Cardiac fibroblast (primary cell): Measurements from ENCODE around the gene LITAF.

Source experiments
- DNase-seq, 2 donors: peaks; one replicate each; pipeline versions ENCODE4 v3.0.0 to v3.0.0-alpha.2; 2010; ENCODE audit warnings: low read depth in 2 of 2
- H3K4me3 ChIP-seq, 2 donors: replicated peaks in 1 of 2; 1 replicate in 1 of 2; 2 replicates in 1 of 2; pipeline ENCODE4 v1.5.1; 2011; ENCODE audit warnings: low read depth in 2 of 2, low read length in 2 of 2, mild to moderate bottlenecking in 2 of 2, moderate library complexity in 1 of 2
- CTCF ChIP-seq: IDR thresholded peaks from one replicate; pipeline ENCODE4 v1.5.1; 2011; ENCODE audit warnings: low read depth, mild to moderate bottlenecking, low read length, inconsistent platforms

LITAF gene

GRCh38 chr16:11621539-11621919 lies 34.8 kb upstream of the LITAF start:
- TF ChIP-seq CTCF, result no peak
- DNase-seq, result no peak
- H3K4me3 ChIP-seq, result no peak overlapping the region

DNA sequence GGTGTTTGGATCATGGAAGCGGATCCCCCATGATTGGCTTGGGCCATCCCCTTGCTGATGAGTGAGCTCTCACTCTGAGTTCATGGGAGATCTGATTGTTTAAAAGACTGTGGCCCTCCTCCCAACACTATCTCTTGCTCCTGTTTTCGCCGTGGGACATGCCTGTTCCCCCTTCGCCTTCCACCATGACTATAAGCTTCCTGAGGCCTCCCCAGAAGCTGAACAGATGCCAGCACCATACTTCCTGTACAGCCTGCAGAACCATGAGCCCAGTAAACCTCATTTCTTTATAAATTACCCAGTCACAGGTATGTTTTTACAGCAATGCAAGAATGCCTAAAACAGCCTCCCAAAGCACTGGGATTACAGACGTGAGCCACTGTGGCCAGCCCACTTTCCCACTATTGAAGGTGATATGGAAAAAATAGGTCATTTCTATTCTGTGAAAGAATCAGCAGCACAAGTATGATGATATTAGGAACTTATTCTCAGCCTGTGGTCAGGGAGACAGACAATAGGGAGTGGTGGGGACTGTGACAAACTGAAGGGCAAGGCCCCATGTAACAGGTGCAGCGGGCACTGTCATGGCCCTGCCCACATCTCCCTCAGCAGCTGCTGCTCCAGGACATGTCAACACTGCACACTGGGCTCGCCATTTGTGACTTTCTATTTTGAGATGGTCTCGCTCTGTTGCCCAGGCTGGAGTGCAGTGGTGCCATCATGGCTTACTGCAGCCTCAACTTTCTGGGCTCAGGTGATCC lies 33.7 kb upstream of the LITAF start:
- no peak for DNase-seq
- TF ChIP-seq CTCF, result no peak
- no peak overlapping the region for H3K4me3 ChIP-seq

GRCh38 chr16:11619327-11619851 lies 32.7 kb upstream of the LITAF start:
- no peak overlapping the region for H3K4me3 ChIP-seq
- TF ChIP-seq CTCF, result no peak
- no peak for DNase-seq

- DNase-seq, result no peak
- no peak overlapping the region for H3K4me3 ChIP-seq
- no peak for TF ChIP-seq CTCF
These were observed 31.5 kb upstream of the LITAF start for GRCh38 chr16:11618107-11618717.

DNA sequence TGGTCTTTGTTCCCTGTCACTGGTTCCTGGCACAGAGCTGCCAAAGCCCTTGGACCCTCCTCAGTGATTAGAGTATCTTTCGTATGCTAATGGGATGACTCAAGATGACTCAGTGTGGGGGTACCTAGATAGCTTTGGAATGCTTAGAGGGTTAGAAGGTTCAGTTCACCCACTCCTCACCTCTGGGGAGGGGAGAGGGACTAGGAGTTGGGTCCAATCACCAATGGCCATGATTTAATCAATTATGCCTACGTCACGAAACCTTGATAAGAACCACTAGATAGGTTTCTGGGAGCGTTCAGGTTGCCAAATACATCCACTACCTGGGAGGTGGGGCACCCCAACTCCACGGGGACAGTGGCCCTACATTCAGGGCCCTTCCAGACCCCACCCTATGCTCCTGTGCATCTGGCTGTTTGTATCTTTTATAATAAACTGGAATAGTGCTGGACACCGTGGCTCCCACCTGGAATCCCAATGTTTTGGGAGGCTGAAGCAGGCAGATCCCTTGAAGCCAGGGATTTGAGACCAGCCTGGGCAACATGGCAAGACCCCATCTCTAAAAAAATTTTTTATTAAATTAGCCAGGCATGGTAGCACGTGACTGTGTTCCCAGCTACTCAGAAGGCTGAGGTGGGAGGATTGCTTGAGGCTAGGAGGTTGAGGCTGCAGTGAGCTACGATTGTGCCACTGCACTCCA lies 29.2 kb upstream of the LITAF start:
- TF ChIP-seq CTCF, result no peak
- no peak overlapping the region for H3K4me3 ChIP-seq
- no peak for DNase-seq

DNA sequence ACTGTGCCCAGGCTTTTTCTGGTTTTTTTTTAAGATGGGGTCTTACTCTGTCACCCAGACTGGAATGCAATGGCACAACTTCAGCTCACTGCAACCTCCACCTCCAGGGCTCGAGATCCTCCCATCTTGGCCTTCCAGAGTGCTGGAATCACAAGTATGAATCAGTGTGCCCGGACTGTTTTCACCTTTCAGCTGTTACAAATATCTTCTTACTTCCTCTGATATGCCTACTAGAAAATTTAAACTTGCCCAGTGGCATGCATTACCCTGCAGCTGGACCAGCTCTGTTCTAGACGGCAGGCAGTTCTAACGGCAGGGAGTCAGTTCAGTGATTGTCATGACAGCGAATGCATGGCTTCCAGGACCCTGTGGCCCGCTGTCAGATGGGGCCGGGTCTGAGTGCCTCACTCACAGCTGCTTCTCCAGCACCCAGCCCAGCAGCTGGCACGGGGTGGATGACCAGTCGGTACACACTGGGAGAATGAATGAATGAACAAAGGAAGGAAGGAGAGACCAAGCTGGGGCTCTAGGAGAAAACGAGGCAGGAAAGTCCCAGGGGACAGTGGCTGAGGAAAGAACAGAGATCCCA lies 28.0 kb upstream of the LITAF start:
- no peak for DNase-seq
- TF ChIP-seq CTCF, result no peak

More for the DNA sequence above, 28.0 kb upstream of the LITAF start:
- H3K4me3 ChIP-seq, result no peak overlapping the region
